H1 (cell line): ENCODE results near the gene ACAP1. TPM values are rescaled to one million over a fixed set of nuclear protein-coding genes. Genes with fewer than 3 reads are reported as not detected.

Experiments used
- CTCF ChIA-PET: fragments of 300-600 bp; sonication (Branson Sonifier 250); formaldehyde crosslinking; loops from one replicate; lab custom pipeline; 2021; ENCODE audit not compliant: partially characterized antibody; lab: Charles Lee
- POLR2A ChIA-PET: fragments of 300-600 bp; sonication (Branson Sonifier 250); formaldehyde crosslinking; loops from one replicate; lab custom pipeline; 2021; ENCODE audit warnings: inconsistent platforms; ENCODE audit not compliant: partially characterized antibody; lab: Charles Lee
- DNase-seq, 2 experiments: peaks; one replicate each; pipeline versions ENCODE4 v3.0.0 to v3.0.0-alpha.2; 2010 to 2022; ENCODE audit warnings: low spot score in 2 of 2, low read depth in 1 of 2, mixed read lengths in 1 of 2
- FAIRE-seq: peaks from 2 replicates; lab custom pipeline; 2011; peaks lifted over from hg19 to GRCh38; lab: Jason Lieb, UNC
- H2AFZ ChIP-seq: 2 replicates; pipeline ENCODE4 v1.8.1; 2012; ENCODE audit warnings: low read length, inconsistent platforms
- H2AK5ac ChIP-seq: 2 replicates; pipeline ENCODE4 v1.6.1; 2013; ENCODE audit warnings: low read depth, low read length
- H2BK120ac ChIP-seq: replicated peaks from 2 replicates; pipeline ENCODE3; 2013; ENCODE audit warnings: low read depth, low read length, inconsistent platforms
- H2BK12ac ChIP-seq: 2 replicates; pipeline ENCODE4 v1.6.1; 2013; ENCODE audit warnings: low read depth, low read length
- H2BK15ac ChIP-seq: 2 replicates; pipeline ENCODE4 v1.6.1; 2013; ENCODE audit warnings: low read length
- H2BK20ac ChIP-seq: 2 replicates; pipeline ENCODE4 v1.6.1; 2013; ENCODE audit warnings: low read length
- H2BK5ac ChIP-seq: 2 replicates; pipeline ENCODE4 v1.6.1; 2013; ENCODE audit warnings: low read depth, low read length
- H3K14ac ChIP-seq: 2 replicates; pipeline ENCODE4 v1.6.1; 2013; ENCODE audit warnings: inconsistent platforms; ENCODE audit not compliant: insufficient read length
- H3K18ac ChIP-seq: 2 replicates; pipeline ENCODE4 v1.6.1; 2013; ENCODE audit warnings: low read length; ENCODE audit errors: extremely low read depth
- H3K23ac ChIP-seq: 2 replicates; pipeline ENCODE4 v1.6.1; 2013; ENCODE audit warnings: inconsistent platforms; ENCODE audit not compliant: insufficient read length
- H3K23me2 ChIP-seq: 2 replicates; pipeline ENCODE4 v1.6.1; 2013; ENCODE audit warnings: low read depth, low read length
- H3K27ac ChIP-seq: 2 replicates; pipeline ENCODE4 v1.6.1; 2011; ENCODE audit warnings: low read depth, low read length, inconsistent platforms
- H3K27me3 ChIP-seq, 4 experiments: replicated peaks in 1 of 4; 1 replicate in 1 of 4; 2 replicates in 3 of 4; pipeline versions ENCODE4 v1.6.1 to v1.8.1; 2011 to 2013; ENCODE audit warnings: low read length in 3 of 4, mild to moderate bottlenecking in 3 of 4, inconsistent platforms in 2 of 4, mixed read lengths in 2 of 4, moderate library complexity in 1 of 4; ENCODE audit not compliant: control insufficient read depth in 3 of 4, insufficient read depth in 3 of 4; ENCODE audit errors: extremely low read depth in 1 of 4
- H3K36me3 ChIP-seq, 4 experiments: 2 replicates each; pipeline versions ENCODE4 v1.6.1 to v1.8.1; 2011 to 2013; ENCODE audit warnings: mild to moderate bottlenecking in 4 of 4, low read length in 3 of 4, moderate library complexity in 2 of 4, control low read depth in 1 of 4, inconsistent platforms in 1 of 4; ENCODE audit not compliant: insufficient read depth in 4 of 4, control insufficient read depth in 2 of 4
- H3K4ac ChIP-seq: replicated peaks from 2 replicates; pipeline ENCODE3; 2013; ENCODE audit warnings: low read length, low read depth, mixed read lengths, inconsistent platforms; ENCODE audit not compliant: insufficient read length
- H3K4me1 ChIP-seq, 4 experiments: replicated peaks in 1 of 4; 1 replicate in 1 of 4; 2 replicates in 3 of 4; pipeline versions ENCODE4 v1.6.1 to v1.8.1; 2011 to 2013; ENCODE audit warnings: low read length in 3 of 4, inconsistent platforms in 2 of 4, mixed read lengths in 1 of 4; ENCODE audit not compliant: insufficient read depth in 4 of 4, control insufficient read depth in 3 of 4
- H3K4me2 ChIP-seq, 2 experiments: 2 replicates each; pipeline versions ENCODE4 v1.6.1 to v1.8.1; 2011 to 2013; ENCODE audit warnings: low read depth in 2 of 2, low read length in 2 of 2, control low read depth in 1 of 2, inconsistent platforms in 1 of 2, mild to moderate bottlenecking in 1 of 2; ENCODE audit not compliant: insufficient read depth in 1 of 2
- H3K4me3 ChIP-seq, 4 experiments: fragments of 200-600, 300-600 bp in 1 of 4; sonication (generic), shearing (Covaris generic), sonication (Bioruptor Twin) in 1 of 4; 2 replicates each; pipeline versions ENCODE4 v1.5.1 to v1.8.1; 2011 to 2016; ENCODE audit warnings: low read length in 4 of 4, low read depth in 3 of 4, control low read depth in 2 of 4, inconsistent platforms in 2 of 4, mild to moderate bottlenecking in 2 of 4, mixed read lengths in 1 of 4, moderate library complexity in 1 of 4; ENCODE audit not compliant: insufficient read depth in 2 of 4; ENCODE audit errors: extremely low read depth in 1 of 4
- H3K56ac ChIP-seq: replicated peaks from 2 replicates; pipeline ENCODE3; 2013; ENCODE audit warnings: low read depth, mild to moderate bottlenecking, mixed read lengths, low read length, inconsistent platforms; ENCODE audit not compliant: insufficient read length
- H3K79me1 ChIP-seq: 2 replicates; pipeline ENCODE4 v1.6.1; 2013; ENCODE audit warnings: low read depth, low read length, control low read depth
- H3K79me2 ChIP-seq, 2 experiments: 2 replicates each; pipeline versions ENCODE4 v1.6.1 to v1.8.1; 2012 to 2013; ENCODE audit warnings: low read length in 2 of 2, mild to moderate bottlenecking in 2 of 2, inconsistent platforms in 1 of 2; ENCODE audit not compliant: insufficient read depth in 2 of 2, control insufficient read depth in 1 of 2
- H3K9ac ChIP-seq, 4 experiments: replicated peaks in 1 of 4; 1 replicate in 1 of 4; 2 replicates in 3 of 4; pipeline versions ENCODE4 v1.6.1 to v1.8.1; 2011 to 2013; ENCODE audit warnings: low read depth in 3 of 4, low read length in 3 of 4, control low read depth in 2 of 4, mild to moderate bottlenecking in 2 of 4, moderate library complexity in 2 of 4, inconsistent platforms in 1 of 4; ENCODE audit errors: extremely low read depth in 1 of 4
- H3K9me3 ChIP-seq, 2 experiments: 2 replicates each; pipeline versions ENCODE4 v1.6.1 to v1.8.1; 2012 to 2013; ENCODE audit warnings: mild to moderate bottlenecking in 2 of 2, moderate library complexity in 2 of 2, control low read depth in 1 of 2, inconsistent platforms in 1 of 2, low read depth in 1 of 2, low read length in 1 of 2, mixed read lengths in 1 of 2; ENCODE audit not compliant: insufficient read depth in 2 of 2
- H4K20me1 ChIP-seq, 2 experiments: replicated peaks in 1 of 2; 2 replicates each; pipeline versions ENCODE3 to v1.8.1; 2011 to 2013; ENCODE audit warnings: inconsistent platforms in 2 of 2, low read length in 2 of 2, mild to moderate bottlenecking in 1 of 2; ENCODE audit not compliant: insufficient read depth in 2 of 2, control insufficient read depth in 1 of 2
- H4K5ac ChIP-seq: 2 replicates; pipeline ENCODE4 v1.6.1; 2013; ENCODE audit warnings: low read length, low read depth, mixed read lengths, inconsistent platforms; ENCODE audit not compliant: insufficient read length
- H4K8ac ChIP-seq: 2 replicates; pipeline ENCODE4 v1.8.0; 2013; ENCODE audit warnings: mild to moderate bottlenecking, moderate library complexity, low read length, inconsistent platforms; ENCODE audit not compliant: insufficient read depth; ENCODE audit errors: extremely low read depth
- H4K91ac ChIP-seq: replicated peaks from 2 replicates; pipeline ENCODE3; 2013; ENCODE audit warnings: low read length, mixed read lengths, inconsistent platforms; ENCODE audit not compliant: insufficient read length
- ASH2L ChIP-seq: fragments of 200-600, 300-600 bp; sonication (generic); IDR thresholded peaks from one replicate; pipeline ENCODE4 v1.7.1; 2017; ENCODE audit warnings: low read length
- CBX8 ChIP-seq: fragments of 300-800, 300-1000 bp; sonication (generic); IDR thresholded peaks from 2 replicates; pipeline ENCODE4 v1.7.1; 2016; ENCODE audit warnings: low read depth, low read length, borderline replicate concordance
- CEBPB ChIP-seq: IDR thresholded peaks from 2 replicates; pipeline ENCODE4 v1.6.1; 2012; ENCODE audit warnings: low read depth, low read length
- KDM5A ChIP-seq: fragments of 200-600 bp; IDR thresholded peaks from 2 replicates; pipeline ENCODE4 v1.7.1; 2012; ENCODE audit warnings: mild to moderate bottlenecking, low read length, inconsistent platforms, mixed read lengths
- MAX ChIP-seq: IDR thresholded peaks from 2 replicates; pipeline ENCODE4 v1.6.1; 2012; ENCODE audit warnings: inconsistent platforms
- POLR2A ChIP-seq, 2 experiments: IDR thresholded peaks; 1 replicate in 1 of 2; 2 replicates in 1 of 2; pipeline ENCODE4 v1.6.1; 2011; ENCODE audit warnings: low read depth in 2 of 2, low read length in 2 of 2, mild to moderate bottlenecking in 2 of 2; ENCODE audit errors: control extremely low read depth in 1 of 2
- POU5F1 ChIP-seq: IDR thresholded peaks from 2 replicates; pipeline ENCODE4 v1.6.1; 2011; ENCODE audit warnings: low read depth, mild to moderate bottlenecking, low read length, moderate library complexity
- SIRT6 ChIP-seq: IDR thresholded peaks from one replicate; pipeline ENCODE4 v1.7.1; 2012; ENCODE audit warnings: low read length, inconsistent platforms
- SP1 ChIP-seq: IDR thresholded peaks from 2 replicates; pipeline ENCODE4 v1.6.1; 2011; ENCODE audit warnings: low read depth, low read length
- SP4 ChIP-seq: IDR thresholded peaks from 2 replicates; pipeline ENCODE4 v1.6.1; 2012; ENCODE audit warnings: low read length, inconsistent platforms
- YY1 ChIP-seq: IDR thresholded peaks from 2 replicates; pipeline ENCODE4 v1.6.1; 2011; ENCODE audit warnings: low read depth, mild to moderate bottlenecking, low read length
- ZNF274 ChIP-seq: IDR thresholded peaks from 2 replicates; pipeline ENCODE4 v1.7.0; 2012; ENCODE audit warnings: low read length, borderline replicate concordance; ENCODE audit errors: extremely low read depth
- WGBS, 2 experiments: shearing (Covaris generic) in 1 of 2; methylation state at CpG; one replicate each; pipeline versions ENCODE4 v1.1.6 to v1.1.7; 2013 to 2015; ENCODE audit warnings: low lambda C conversion rate in 2 of 2, mixed read lengths in 2 of 2, inconsistent platforms in 1 of 2, low coverage in 1 of 2, missing lambda C conversion rate in 1 of 2; ENCODE audit not compliant: insufficient replicate concordance in 2 of 2, insufficient coverage in 1 of 2, insufficient read length in 1 of 2; ENCODE audit errors: extremely low coverage in 1 of 2, missing lambda C conversion rate in 1 of 2; 5-methylcytosine and 5-hydroxymethylcytosine counted together
- polyA plus RNA-seq, 7 experiments: library from polyadenylated mRNA; depleted of rRNA in 3 of 7; stranded (reverse) in 5 of 7; unstranded in 2 of 7; fragments of >200 nt in 5 of 7; fragments of 200-250 nt in 2 of 7; gene quantifications; 1 replicate in 5 of 7; 2 replicates in 1 of 7; 4 replicates in 1 of 7; pipeline versions ENCODE4 v1.2.1 to v1.2.3, GENCODE V29; 2011 to 2013; ENCODE audit warnings: missing spikeins in 2 of 7, mixed read lengths in 2 of 7
- total RNA-seq: library from RNA; stranded (reverse); fragmentation: NEBNext Ultra II Directional; extraction: Animal tissue kit (Norgen Biotek cat#: 25700); gene quantifications from 2 replicates; pipeline ENCODE4 v1.2.1, GENCODE V29; 2021

The ACAP1 gene
- total and polyA plus RNA-seq, 2 of the 8 experiments (the other 6 are each of a cell fraction or from before 2014, with no cell fraction given): 11.9 to 45.1 TPM

- H3K79me1 ChIP-seq: peaks cover 3% of the 10 kb centered on the region; the same call in 1 of the 2 replicates
- H3K56ac ChIP-seq: no peak overlapping the region
- H3K27ac ChIP-seq: no peak overlapping the region
- no peak overlapping the region for H4K5ac ChIP-seq
- H3K23me2 ChIP-seq: peaks cover 12% of the 10 kb centered on the region; the same call in 1 of the 2 replicates
- ChIA-PET POLR2A (interaction anchor here (0.8 to 3.7 kb wide), 13 partner anchors 11 to 148 kb away, joined by 3 to 16 read pairs (median 4); partner anchors contain the start of genes DVL2, PLSCR3 and ZBTB4), CTCF (interaction anchor here (0.8 to 1.9 kb wide), 7 partner anchors 10 to 120 kb away, joined by 3 to 7 read pairs (median 6); no protein-coding TSS in a partner anchor)
- no peak overlapping the region; the same call in 1 of the 2 replicates for H2BK12ac ChIP-seq
- no peak for TF ChIP-seq SIRT6
- TF ChIP-seq MAX: no peak
- no peak for TF ChIP-seq KDM5A
- TF ChIP-seq CEBPB: no peak
- TF ChIP-seq CBX8: no peak
- TF ChIP-seq POU5F1: no peak
- TF ChIP-seq SP4: no peak
- TF ChIP-seq POLR2A (IDR thresholded peaks at IDR 0.05; ENCODE audit: control extremely low read depth in 1 of 2, low read depth in 2 of 2, low read length in 2 of 2): no peak; a peak in 1 of 3 replicates
- no peak for TF ChIP-seq ZNF274
- no peak for TF ChIP-seq ASH2L
- no peak for TF ChIP-seq SP1
- no peak for TF ChIP-seq YY1
- H3K9ac ChIP-seq: no peak overlapping the region
- H3K9me3 ChIP-seq: peaks cover 0 to 7% of the 10 kb centered on the region in 2 experiments; a peak in 1 of 4 replicates
- WGBS, 2 experiments: 90% methylated on average over 10 of the region's 10 CpGs; no CpG with 5 or more reads in 1 of the 2 experiments
- H2AFZ ChIP-seq: no peak overlapping the region
- no peak overlapping the region for H3K18ac ChIP-seq
- no peak overlapping the region for H3K4me3 ChIP-seq
- no peak overlapping the region for H2BK15ac ChIP-seq
- no peak overlapping the region for H3K14ac ChIP-seq
- H3K23ac ChIP-seq: no peak overlapping the region
- no peaks in the 10 kb centered on the region for H3K79me2 ChIP-seq
- no peak overlapping the region for H4K91ac ChIP-seq
- H2AK5ac ChIP-seq: no peak overlapping the region
- H3K36me3 ChIP-seq: peaks cover 0 to 2% (median 0%) of the 10 kb centered on the region in 4 experiments; a peak in 1 of 8 replicates
- H3K27me3 ChIP-seq: peaks cover 0 to 39% (median 29%) of the 10 kb centered on the region in 4 experiments; a peak in 6 of 7 replicates
- no peak overlapping the region for H4K8ac ChIP-seq
- peaks cover 0 to 10% of the 10 kb centered on the region in 2 experiments for H4K20me1 ChIP-seq
- peaks cover 0 to 17% (median 10%) of the 10 kb centered on the region in 4 experiments; a peak in 6 of 7 replicates for H3K4me1 ChIP-seq
- H2BK20ac ChIP-seq: no peak overlapping the region
- H2BK5ac ChIP-seq: no peak overlapping the region
- H2BK120ac ChIP-seq: no peak overlapping the region
- no peak overlapping the region for H3K4ac ChIP-seq
- no peak for FAIRE-seq
- DNase-seq: no peak
- no peak overlapping the region; a peak in 1 of 4 replicates for H3K4me2 ChIP-seq
These were observed 46.6 kb downstream of the ACAP1 start for GRCh38 chr17:7382901-7383300.
